SHP77 (cell line): Measurements from ENCODE around the gene CD34.

Experiments
- DNase-seq, 2 experiments: peaks; one replicate each; lab custom pipeline; 2025; lab: John Stamatoyannopoulos, UW

CD34 gene

DNA sequence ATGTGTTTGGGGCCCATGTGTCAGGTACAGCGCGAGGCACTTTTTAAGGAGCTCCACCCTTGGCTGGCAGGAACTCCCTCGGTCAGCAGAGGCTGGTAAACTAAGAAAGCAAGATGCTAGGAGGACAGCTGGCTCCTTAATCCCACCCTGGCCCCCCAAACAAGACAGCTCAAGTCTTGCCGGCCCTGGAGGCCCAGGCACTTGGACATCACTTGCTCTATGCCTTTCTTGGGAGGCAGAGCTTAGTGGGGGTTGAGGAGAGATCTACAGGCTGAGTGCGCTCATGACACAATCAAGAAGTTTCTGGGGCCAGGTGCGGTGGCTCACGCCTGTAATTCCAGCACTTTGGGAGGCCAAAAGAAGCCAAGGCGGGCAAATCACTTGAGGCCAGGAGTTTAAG, 78.1 kb downstream of the CD34 start:
- no peak for DNase-seq

DNA sequence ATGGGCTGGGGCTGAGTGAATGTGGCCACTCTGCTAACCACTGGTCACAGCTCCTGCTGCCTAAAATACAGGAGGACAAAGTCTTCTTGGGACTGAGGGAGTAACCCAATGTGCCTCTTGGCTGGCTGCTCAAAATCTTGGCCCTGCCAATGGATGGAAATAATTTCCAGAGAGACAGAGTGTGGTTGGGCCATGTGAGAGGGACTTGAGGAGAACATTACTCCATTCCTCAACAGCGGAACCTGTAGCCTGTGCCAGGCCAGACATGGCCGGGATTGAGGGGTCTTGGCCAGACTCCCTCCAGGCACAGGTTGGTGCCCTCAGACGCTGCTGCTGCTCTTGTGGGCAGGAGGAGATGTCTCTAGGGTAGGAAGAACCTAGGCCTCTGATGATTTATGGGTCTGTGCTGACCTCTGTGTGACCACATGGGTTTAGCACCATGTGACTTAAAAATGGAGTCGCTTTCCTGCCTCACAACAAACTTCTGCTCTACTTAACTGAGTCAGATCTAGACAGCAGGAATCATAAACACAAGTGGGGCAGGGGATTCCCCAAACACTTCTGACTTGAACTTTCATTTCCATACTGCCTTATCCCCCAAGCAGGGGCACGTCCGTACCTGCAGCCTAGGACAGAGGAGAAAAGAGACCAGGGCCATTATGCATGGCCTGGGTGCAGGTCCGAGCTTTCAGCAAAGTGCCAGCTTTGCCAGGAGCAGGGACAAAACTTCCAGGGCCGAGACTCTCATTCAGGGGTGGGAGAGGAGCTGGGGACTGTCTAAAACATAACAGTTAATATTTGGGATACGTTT, 79.2 kb downstream of the CD34 start:
- no peak for DNase-seq
